HG03066 (cell line): ENCODE data around the gene GID4.

Experiments used
- ATAC-seq: cut with Tn5 transposase; IDR thresholded peaks from one replicate; pipeline ENCODE4 v1.9.1; 2021; ENCODE audit warnings: low read depth; ENCODE audit not compliant: unreplicated experiment

GID4 gene

DNA sequence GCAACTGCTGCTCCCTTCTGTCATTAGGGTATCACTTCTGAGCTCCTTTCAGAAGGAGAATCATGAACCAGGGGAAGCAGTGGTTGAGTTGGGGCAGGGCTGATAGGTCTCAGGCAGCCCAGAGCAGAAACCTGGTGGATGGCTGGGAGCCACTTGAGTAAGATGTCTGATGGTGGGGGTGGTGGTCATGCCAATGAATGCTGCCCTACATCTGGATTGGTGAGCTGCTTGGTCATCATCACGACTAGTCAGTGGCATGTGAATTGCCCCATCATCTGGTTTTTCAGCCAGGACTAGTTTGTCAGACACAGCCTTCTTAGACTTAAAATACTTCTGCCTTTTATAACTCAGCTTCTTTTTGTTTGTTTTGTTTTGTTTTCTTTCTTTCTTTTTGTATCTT lies 2.6 kb downstream of the GID4 start:
- no peak for ATAC-seq

- ATAC-seq, result no peak
Observed at GRCh38 chr17:18042983-18043382, 3.8 kb downstream of the GID4 start.

DNA sequence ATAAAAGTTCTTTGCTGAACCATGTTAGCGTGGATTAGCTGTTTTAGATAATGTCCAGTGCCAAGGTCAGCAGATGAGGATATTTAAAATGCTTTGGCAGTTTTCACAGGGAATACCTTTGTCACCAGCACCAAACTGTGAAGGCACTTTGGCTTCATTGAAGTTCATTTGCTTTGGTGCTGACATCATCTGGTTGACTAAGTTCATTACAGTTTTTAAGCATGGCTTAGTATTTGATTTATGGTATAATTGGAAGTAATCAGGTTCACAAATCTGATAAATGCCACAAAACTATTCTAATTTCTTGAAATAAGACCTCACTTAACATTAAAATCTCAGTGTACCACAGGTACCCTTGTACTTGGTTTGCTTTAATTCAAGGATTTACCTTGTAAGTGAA lies 4.3 kb downstream of the GID4 start:
- ATAC-seq, result no peak

DNA sequence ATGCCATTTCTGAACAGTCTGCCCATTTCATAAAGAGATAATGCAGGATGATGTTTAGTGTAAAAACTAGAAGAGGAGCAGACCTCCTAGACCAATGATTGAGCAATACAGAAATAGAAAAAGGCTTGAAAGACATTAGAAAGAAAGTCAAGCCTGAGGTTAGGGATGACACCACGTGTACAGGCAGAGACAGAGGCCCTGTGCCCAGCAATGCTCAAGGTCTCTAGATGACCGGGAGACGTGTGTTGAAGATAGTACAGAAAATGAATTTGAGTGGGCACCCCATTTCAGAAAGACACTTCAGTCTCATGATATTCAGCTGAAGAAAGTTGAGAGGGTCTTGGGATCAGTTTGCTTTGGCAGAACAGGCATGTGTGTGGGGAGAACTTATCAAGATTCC lies 5.4 kb downstream of the GID4 start:
- no peak for ATAC-seq

DNA sequence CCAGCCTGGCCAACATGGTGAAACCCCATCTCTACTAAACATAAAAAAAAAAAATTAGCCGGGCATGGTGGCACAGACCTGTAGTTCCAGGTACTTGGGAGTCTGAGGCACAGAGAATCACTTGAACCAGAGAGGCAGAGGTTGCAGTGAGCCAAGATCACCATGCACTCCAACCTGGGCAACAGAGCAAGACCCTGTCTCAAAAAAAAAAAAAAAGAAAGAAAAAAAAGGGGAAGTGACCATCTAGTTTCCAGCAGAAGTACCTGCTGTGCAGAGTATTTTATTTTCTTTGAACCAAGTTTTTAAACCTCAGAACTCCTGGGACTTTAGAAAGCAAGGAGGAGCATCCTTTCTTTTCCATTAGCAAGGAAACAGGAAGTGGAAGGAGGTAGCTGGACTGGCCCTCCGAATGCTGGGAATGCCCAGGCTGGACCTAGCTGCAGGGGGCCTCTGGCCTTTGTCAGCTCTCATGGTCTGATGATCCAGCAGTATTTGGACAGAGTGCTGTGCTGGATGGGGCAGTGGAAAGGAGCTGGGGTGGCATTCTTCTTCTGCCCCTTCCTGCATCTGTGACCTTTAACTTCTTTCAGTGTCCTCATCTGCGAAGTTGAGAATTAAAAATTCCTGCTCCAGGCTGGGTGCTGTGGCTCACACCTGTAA lies 6.6 kb downstream of the GID4 start:
- no peak for ATAC-seq

DNA sequence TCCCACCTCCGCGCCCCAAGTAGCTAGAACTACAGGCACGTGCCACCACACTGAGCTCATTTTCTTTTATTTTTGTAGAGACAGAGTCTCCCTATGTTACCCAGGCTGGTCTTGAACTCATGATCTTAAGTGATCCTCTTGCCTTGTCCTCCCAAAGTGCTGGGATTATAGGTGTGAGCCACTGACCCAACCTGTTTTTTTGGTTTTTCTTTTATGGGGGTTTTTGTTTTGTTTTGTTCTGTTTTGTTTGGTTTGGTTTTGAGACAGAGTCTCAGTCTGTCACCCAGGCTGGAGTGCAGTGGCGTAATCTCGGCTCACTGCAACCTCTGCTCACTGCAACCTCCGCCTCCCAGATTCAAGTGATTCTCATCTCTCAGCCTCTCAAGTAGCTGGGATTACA lies 16.4 kb downstream of the GID4 start:
- ATAC-seq, result no peak

DNA sequence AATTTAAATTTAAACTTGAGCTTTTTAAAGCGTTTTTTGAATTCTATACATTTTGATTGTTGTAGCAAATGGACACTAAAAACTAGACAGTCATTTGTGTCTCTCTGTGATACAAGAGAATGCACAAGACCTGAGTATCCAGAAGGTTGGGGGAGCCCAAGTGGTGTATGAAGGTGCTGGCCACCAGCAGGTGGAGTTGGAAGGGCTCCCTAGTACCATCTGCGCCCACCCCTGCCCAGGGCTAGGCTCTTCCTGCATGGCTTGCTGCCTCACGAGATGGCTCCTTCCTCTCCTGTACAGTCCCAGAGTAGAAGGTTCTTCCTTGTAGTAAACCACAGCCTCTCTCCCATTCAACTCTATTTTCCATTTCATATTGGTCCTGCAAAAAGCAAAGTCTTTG lies 17.0 kb downstream of the GID4 start:
- ATAC-seq, result no peak

DNA sequence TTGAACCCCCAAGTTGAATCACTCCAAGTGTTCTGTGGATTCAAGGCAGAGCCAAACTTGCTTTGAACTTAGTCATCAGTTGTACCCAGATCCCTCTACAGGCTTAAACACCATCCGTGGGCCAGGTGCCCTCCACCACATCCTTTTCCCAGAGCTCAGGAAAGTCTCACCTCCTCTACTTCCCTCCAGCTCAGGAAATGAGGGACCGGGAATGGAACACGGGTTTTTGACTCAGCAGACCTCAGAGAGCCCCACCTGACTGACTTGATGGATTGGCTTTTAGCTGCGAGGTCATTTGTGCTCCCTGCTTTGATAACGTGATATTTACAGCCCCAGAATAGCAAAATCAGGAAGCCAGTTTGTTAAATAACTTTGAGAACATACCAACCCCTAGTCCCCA lies 20.1 kb downstream of the GID4 start:
- no peak for ATAC-seq

DNA sequence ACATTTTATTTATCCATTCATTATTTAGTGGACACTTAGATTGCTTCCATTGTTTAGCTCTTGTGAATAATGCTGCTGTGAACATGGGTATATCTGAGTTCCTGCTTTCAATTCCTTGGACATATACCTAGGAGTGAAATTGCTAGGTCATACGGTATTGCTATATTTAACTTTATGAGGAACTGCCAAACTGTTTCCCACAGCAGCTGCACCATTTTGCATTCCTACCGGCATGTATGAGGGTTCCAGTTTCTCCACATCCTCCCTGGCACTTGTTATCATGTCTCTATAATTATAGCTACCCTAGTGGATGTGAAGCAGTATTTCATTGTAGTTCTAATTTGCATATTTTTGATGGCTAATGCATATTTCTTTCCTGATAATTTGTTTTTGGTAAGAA lies 24.8 kb downstream of the GID4 start:
- ATAC-seq, result no peak

DNA sequence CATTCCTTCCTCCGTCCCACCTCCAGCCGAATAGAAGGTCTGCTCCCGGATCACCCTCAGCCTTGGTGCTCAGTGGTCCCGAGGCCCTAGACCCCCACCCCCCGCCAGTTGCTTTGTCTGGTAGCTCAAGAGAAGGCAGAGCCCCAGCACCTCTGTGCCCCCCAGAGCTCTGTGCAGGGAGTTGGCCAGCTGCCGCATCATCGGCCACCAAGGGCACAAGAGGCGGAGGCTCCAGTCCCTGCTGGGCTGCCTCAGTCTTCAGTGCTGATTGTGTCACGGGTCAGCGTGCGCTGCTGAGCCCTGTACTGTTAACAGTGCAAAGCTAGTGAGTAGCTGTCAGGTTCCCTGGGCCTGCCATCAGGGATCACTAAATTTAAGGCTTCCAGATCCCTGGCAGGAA lies 26.3 kb downstream of the GID4 start:
- ATAC-seq, result no peak

DNA sequence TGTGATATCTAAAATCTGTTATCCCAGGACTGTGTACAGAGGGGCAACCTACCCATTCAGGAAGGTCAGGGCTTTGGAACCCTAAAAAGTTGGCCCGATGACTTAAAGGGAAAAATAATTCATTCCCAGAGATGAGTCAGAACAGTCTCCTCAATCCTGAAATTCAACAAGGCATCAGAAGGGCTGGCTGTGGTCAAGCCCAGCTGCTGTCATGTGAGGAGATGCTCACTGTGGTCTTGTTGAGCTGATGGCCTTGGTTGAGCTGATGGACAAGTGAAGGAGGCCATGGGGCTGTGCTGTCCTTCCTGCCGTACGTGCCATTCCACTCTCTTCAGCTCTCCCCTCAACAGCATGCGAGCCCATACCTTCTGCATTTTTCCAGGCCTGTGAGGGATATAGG lies 27.7 kb downstream of the GID4 start:
- ATAC-seq, result no peak

- no peak for ATAC-seq
Observed at GRCh38 chr17:18069101-18069500, 29.9 kb downstream of the GID4 start.

- ATAC-seq, result no peak
Observed at GRCh38 chr17:18070861-18071340, 31.7 kb downstream of the GID4 start.

GRCh38 chr17:18071751-18072150 lies 32.5 kb downstream of the GID4 start:
- no peak for ATAC-seq

- no peak for ATAC-seq
Observed at GRCh38 chr17:18074566-18075272, 35.5 kb downstream of the GID4 start.

GRCh38 chr17:18076936-18077335 lies 37.7 kb downstream of the GID4 start:
- ATAC-seq, result no peak

GRCh38 chr17:18079543-18079942 lies 40.3 kb downstream of the GID4 start:
- no peak for ATAC-seq

- no peak for ATAC-seq
Observed at GRCh38 chr17:18084256-18084655, 45.0 kb downstream of the GID4 start.

DNA sequence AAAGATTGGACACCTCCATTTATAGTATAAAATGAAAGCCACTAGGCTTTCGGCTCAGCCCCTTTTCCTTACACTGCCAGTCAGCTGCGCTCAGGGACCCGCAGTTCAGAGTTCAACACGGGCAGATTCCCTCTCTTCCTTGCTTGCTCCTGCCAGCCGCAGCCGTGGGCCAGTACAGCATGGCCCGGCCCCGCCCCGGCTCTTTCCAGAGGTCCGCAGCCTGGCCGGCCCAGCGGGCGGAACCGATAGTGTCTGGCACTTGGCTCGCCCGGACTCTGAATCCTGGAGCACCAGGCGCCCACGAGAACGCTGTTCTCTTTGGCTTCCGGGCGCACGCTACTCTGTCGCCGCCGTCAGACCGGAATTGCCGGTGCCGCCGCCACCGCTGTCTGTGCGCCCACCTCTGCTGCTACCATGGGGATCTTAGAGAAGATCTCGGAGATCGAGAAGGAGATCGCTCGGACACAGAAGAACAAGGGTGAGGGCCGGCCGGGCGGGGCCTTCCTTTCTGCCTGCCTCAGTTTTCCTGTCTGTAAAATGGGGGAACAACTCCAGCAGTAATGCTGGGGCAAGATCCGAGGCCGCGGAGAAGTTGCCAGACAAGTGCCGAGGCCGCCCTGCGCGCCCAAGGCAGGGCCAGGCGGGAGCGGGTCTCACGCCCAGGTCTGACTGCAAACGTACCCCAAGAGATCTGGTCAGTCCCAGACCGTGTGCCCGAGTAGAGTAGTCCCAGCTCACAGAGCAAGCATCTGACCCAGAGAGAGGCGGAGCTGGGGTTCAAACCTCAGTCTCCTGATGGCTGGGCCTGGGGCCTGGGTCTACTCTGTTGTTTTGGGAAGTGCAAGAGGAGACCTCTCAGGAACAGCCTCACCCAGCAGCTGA lies 48.6 kb downstream of the GID4 start, which contains the start of gene DRG2:
Gene DRG2 (plus strand): TSS at position 339 of the 882 bp plus-strand sequence. CDS start 76 bp downstream, at position 415.
- peak; percentile 73 for ATAC-seq

- ATAC-seq, result no peak
Observed at GRCh38 chr17:18089613-18090012, 50.4 kb downstream of the GID4 start.
